ENCODE results near the gene FBXO42. TPM values are rescaled to one million over a fixed set of nuclear protein-coding genes. Genes with fewer than 3 reads are reported as not detected.

FBXO42 gene
- total and polyA plus RNA-seq, 2 of the 4 experiments (the other 2 are of a cell fraction), result 12.0 to 18.8 TPM

GRCh38 chr1:16286122-16286521 is 66.2 kb downstream of the FBXO42 start:
- BruUV-seq (replicated peaks), result no TSS peak
- H3K9me3 ChIP-seq (ENCODE audit: control insufficient read depth, insufficient read depth, low read length), result no peaks in the 10 kb centered on the region
- no peak overlapping the region for H2AK5ac ChIP-seq (ENCODE audit: low read depth, low read length)
- H3K23ac ChIP-seq (ENCODE audit: low read depth, low read length), result no peak overlapping the region
- H2AFZ ChIP-seq (replicated peaks; ENCODE audit: low read length, poor library complexity), result no peak overlapping the region
- peaks cover 34 to 66% of the 10 kb centered on the region in 2 experiments for H3K79me1 ChIP-seq (ENCODE audit: low read depth in 1 of 2, low read length in 2 of 2)
- no peak overlapping the region for H3K4ac ChIP-seq (ENCODE audit: low read depth, low read length)
- H3K56ac ChIP-seq (ENCODE audit: extremely low read depth, insufficient read depth, low read length), result no peak overlapping the region
- intact Hi-C loops (cut with micrococcal nuclease) (no loop called here), in situ Hi-C loops (cut with MboI; ENCODE audit: low sequenced_read_pairs) (no loop called here), dilution Hi-C loops (cut with HindIII; ENCODE audit: low sequenced_read_pairs, unreplicated experiment) (no loop called here)
- no peak for TF ChIP-seq RFX5 (IDR thresholded peaks at IDR 0.05; ENCODE audit: low read depth, low read length)
- TF ChIP-seq MAFK (IDR thresholded peaks at IDR 0.05; ENCODE audit: low read depth, low read length), result no peak
- no peak for TF ChIP-seq NFE2L2 (IDR thresholded peaks at IDR 0.05; ENCODE audit: low read depth, low read length)
- TF ChIP-seq ELK1 (IDR thresholded peaks at IDR 0.05; ENCODE audit: borderline replicate concordance, low read depth, low read length), result no peak
- no peak for TF ChIP-seq BHLHE40 (IDR thresholded peaks at IDR 0.05; ENCODE audit: low read depth, low read length)
- no peak for TF ChIP-seq CHD1 (IDR thresholded peaks at IDR 0.05; ENCODE audit: low read depth, low read length)
- no peak for TF ChIP-seq MAZ (IDR thresholded peaks at IDR 0.05; ENCODE audit: borderline replicate concordance, low read depth, low read length)
- TF ChIP-seq FOS (IDR thresholded peaks at IDR 0.05; ENCODE audit: low read depth, low read length), result no peak
- TF ChIP-seq POLR2A (IDR thresholded peaks at IDR 0.05; ENCODE audit: low read depth, low read length), result no peak
- TF ChIP-seq MXI1 (IDR thresholded peaks at IDR 0.05; ENCODE audit: borderline replicate concordance, low read depth, low read length), result no peak
- TF ChIP-seq RAD21 (IDR thresholded peaks at IDR 0.05; ENCODE audit: low read length), result no peak
- TF ChIP-seq CTCF (conservative IDR thresholded peaks at IDR 0.05; ENCODE audit: low read depth, low read length), result no peak
- no peak for TF ChIP-seq USF2 (IDR thresholded peaks at IDR 0.05; ENCODE audit: low read depth, low read length)
- no peak for TF ChIP-seq CEBPB (IDR thresholded peaks at IDR 0.05; ENCODE audit: low read depth, low read length)
- TF ChIP-seq RCOR1 (IDR thresholded peaks at IDR 0.05; ENCODE audit: insufficient replicate concordance, low read length), result no peak
- no peak for TF ChIP-seq SMC3 (IDR thresholded peaks at IDR 0.05; ENCODE audit: low read depth, low read length)
- H3K9ac ChIP-seq (ENCODE audit: low read depth, low read length), result no peak overlapping the region
- H3K9me1 ChIP-seq (ENCODE audit: insufficient read depth, low read length), result peaks cover 5% of the 10 kb centered on the region; the same call in 1 of the 2 replicates
- WGBS, 2 experiments (ENCODE audit: extremely low coverage in 2 of 2, insufficient read length in 1 of 2), result no CpG with 5 or more reads among the region's 4 CpGs
- POLR2A ChIA-PET (ENCODE audit: unreplicated experiment), result no interaction called here
- ATAC-seq (ENCODE audit: low read depth) (no peak; the same call in 1 of the 2 replicates), DNase-seq (no peak)
- H3K18ac ChIP-seq (ENCODE audit: low read depth, low read length), result no peak overlapping the region
- no peak overlapping the region for H2BK15ac ChIP-seq (ENCODE audit: low read depth, low read length)
- no peak overlapping the region for H4K8ac ChIP-seq (ENCODE audit: low read depth in 2 of 2, low read length in 2 of 2)
- no peak overlapping the region for H2AK9ac ChIP-seq (replicated peaks; ENCODE audit: low read depth, low read length, poor library complexity)
- no peak overlapping the region for H2BK20ac ChIP-seq (ENCODE audit: low read depth, low read length)
- H3K36me3 ChIP-seq (ENCODE audit: control insufficient read depth, insufficient read depth, low read length), result peaks cover 10% of the 10 kb centered on the region
- CTCF ChIA-PET, result no interaction called here
- no peak overlapping the region for H3K14ac ChIP-seq (replicated peaks; ENCODE audit: low read depth, low read length)
- H2BK5ac ChIP-seq (ENCODE audit: low read depth, low read length, poor library complexity, severe bottlenecking), result no peak overlapping the region
- H3K27me3 ChIP-seq (ENCODE audit: control insufficient read depth, insufficient read depth, low read length), result no peaks in the 10 kb centered on the region
- H3K4me1 ChIP-seq (ENCODE audit: control insufficient read depth, insufficient read depth, low read length), result no peaks in the 10 kb centered on the region
- H2BK120ac ChIP-seq (ENCODE audit: low read depth, low read length), result no peak overlapping the region
- H4K91ac ChIP-seq (ENCODE audit: insufficient read depth, low read depth, low read length), result no peak overlapping the region
- no peak overlapping the region for H3K27ac ChIP-seq (ENCODE audit: insufficient read depth, low read length)
- no peak overlapping the region for H3K4me2 ChIP-seq (ENCODE audit: low read depth, low read length)
- no peaks in the 10 kb centered on the region for H4K20me1 ChIP-seq (ENCODE audit: insufficient read depth, low read length)
- no peak overlapping the region for H4K5ac ChIP-seq (ENCODE audit: low read depth, low read length)
- no peak overlapping the region for H3K4me3 ChIP-seq (ENCODE audit: insufficient read depth, low read depth, low read length)

Measured in IMR-90 (cell line).